ENCODE results near the gene ADGRG1. TPM values are rescaled to one million over a fixed set of nuclear protein-coding genes. Genes with fewer than 3 reads are reported as not detected.

Gene ADGRG1
- total RNA-seq, 1 donor from 2014 or later = 13.9 TPM

DNA sequence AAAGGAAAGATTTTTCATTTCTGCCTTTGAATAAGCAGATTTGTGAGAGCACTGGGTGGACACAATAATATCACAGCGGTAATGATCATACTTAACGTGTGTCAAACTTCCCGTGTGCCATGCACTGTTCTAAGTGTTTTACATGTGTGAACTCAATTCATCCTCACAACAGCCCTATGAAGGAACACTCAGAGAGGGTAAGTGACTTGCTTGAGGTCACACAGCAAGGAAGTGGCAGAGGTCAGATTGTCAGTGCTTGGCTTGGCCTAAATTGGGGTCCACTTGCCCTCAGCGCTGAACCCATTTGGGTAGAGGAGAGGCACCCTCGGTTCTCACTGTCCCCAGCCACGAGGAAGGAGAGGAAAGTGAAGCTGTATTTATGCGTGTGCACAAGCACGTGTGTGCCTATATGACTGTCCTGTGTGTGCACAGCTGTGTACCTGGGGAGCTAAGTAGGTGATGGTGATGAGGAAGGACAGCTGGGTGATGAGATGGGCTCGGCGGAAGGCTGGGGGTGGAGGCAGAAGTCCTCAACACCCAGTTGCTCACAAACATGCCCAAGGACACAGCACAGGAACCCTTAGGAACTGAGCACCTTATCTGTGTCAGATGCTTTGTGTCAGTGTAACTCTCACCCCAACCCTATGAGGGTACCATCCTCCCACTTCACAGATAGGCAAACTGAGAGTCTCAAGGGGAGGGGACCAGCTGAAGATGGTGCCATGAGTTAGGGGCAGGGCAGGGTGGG is 29.9 kb downstream of the ADGRG1 start:
- peaks cover 16% of the 10 kb centered on the region for H3K4me1 ChIP-seq (ENCODE audit: insufficient read depth, low read length)
- no peaks in the 10 kb centered on the region for H3K9me3 ChIP-seq (ENCODE audit: insufficient read depth, low read depth, low read length)
- no peaks in the 10 kb centered on the region for H4K20me1 ChIP-seq (ENCODE audit: insufficient read depth, low read length)
- Mint-ChIP-seq H3K4me1 (ENCODE audit: low read depth, unreplicated experiment) (peaks cover 8% of the 10 kb centered on the region), H3K9me3 (ENCODE audit: unreplicated experiment) (no peaks in the 10 kb centered on the region), H3K4me3 (ENCODE audit: unreplicated experiment) (no peak overlapping the region), H3K36me3 (ENCODE audit: low read depth, unreplicated experiment) (peaks cover 5% of the 10 kb centered on the region), H3K27me3 (ENCODE audit: low read depth, unreplicated experiment) (peaks cover 14% of the 10 kb centered on the region), H3K27ac (ENCODE audit: unreplicated experiment) (no peak overlapping the region)
- no peak for FAIRE-seq
- H3K4me3 ChIP-seq (ENCODE audit: insufficient read depth, low read depth, low read length) = no peak overlapping the region
- no peak overlapping the region for H3K4me2 ChIP-seq (ENCODE audit: low read length)
- H3K79me2 ChIP-seq (ENCODE audit: insufficient read depth, low read length) = no peaks in the 10 kb centered on the region
- no peaks in the 10 kb centered on the region for H3K27me3 ChIP-seq (ENCODE audit: insufficient read depth, low read length)
- no peak for DNase-seq (ENCODE audit: low read depth)
- H2AFZ ChIP-seq (ENCODE audit: low read depth, low read length) = no peak overlapping the region
- no peak overlapping the region for H3K9ac ChIP-seq (ENCODE audit: low read length)
- H3K36me3 ChIP-seq (ENCODE audit: insufficient read depth, low read length) = no peaks in the 10 kb centered on the region
- H3K27ac ChIP-seq (ENCODE audit: low read depth, low read length) = no peak overlapping the region
- TF ChIP-seq EZH2 (IDR thresholded peaks at IDR 0.05; ENCODE audit: insufficient read depth, low read length) = no peak
- TF ChIP-seq, protein P1, sequence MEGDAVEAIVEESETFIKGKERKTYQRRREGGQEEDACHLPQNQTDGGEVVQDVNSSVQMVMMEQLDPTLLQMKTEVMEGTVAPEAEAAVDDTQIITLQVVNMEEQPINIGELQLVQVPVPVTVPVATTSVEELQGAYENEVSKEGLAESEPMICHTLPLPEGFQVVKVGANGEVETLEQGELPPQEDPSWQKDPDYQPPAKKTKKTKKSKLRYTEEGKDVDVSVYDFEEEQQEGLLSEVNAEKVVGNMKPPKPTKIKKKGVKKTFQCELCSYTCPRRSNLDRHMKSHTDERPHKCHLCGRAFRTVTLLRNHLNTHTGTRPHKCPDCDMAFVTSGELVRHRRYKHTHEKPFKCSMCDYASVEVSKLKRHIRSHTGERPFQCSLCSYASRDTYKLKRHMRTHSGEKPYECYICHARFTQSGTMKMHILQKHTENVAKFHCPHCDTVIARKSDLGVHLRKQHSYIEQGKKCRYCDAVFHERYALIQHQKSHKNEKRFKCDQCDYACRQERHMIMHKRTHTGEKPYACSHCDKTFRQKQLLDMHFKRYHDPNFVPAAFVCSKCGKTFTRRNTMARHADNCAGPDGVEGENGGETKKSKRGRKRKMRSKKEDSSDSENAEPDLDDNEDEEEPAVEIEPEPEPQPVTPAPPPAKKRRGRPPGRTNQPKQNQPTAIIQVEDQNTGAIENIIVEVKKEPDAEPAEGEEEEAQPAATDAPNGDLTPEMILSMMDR (IDR thresholded peaks at IDR 0.05; ENCODE audit: insufficient read depth, low read depth, low read length) = no peak

DNA sequence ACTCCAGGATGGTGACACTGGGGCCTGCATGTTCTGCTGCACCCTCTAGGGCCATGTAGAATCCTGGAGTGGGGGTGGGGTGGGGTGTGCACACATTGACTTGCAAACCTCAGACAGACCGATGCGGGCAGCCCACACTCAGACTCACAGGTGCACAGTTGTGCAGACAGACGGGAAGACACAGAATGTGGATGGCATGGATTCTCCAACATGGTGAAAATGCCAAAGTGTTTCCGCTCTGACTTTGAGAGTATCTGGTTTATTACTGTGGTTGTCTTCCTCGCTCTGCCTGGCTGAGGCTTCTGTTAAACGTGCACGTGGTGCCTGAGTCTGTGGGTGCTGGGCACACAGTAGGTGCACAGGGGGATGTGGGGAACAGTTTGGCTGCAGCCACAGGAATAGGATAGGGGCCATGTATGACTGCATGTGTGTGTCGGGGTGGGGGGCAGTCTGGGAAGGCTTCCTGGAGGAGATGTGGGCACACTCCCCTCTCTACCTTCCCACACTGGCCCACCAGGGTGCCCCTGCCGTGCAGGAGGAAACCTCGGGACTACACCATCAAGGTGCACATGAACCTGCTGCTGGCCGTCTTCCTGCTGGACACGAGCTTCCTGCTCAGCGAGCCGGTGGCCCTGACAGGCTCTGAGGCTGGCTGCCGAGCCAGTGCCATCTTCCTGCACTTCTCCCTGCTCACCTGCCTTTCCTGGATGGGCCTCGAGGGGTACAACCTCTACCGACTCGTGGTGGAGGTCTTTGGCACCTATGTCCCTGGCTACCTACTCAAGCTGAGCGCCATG is 30.6 kb downstream of the ADGRG1 start:
- peaks cover 14% of the 10 kb centered on the region for H3K27me3 Mint-ChIP-seq (ENCODE audit: low read depth, unreplicated experiment)
- no peak overlapping the region for H3K4me2 ChIP-seq (ENCODE audit: low read length)
- no peak for DNase-seq (ENCODE audit: low read depth)
- H3K36me3 ChIP-seq (ENCODE audit: insufficient read depth, low read length) = no peaks in the 10 kb centered on the region
- TF ChIP-seq EZH2 (IDR thresholded peaks at IDR 0.05; ENCODE audit: insufficient read depth, low read length) = no peak
- TF ChIP-seq, protein P1 (IDR thresholded peaks at IDR 0.05; ENCODE audit: insufficient read depth, low read depth, low read length) = no peak
- H3K9ac ChIP-seq (ENCODE audit: low read length) = no peak overlapping the region
- H4K20me1 ChIP-seq (ENCODE audit: insufficient read depth, low read length) = no peaks in the 10 kb centered on the region
- H3K4me3 ChIP-seq (ENCODE audit: insufficient read depth, low read depth, low read length) = no peak overlapping the region
- H3K36me3 Mint-ChIP-seq (ENCODE audit: low read depth, unreplicated experiment) = peaks cover 5% of the 10 kb centered on the region
- peaks cover 9% of the 10 kb centered on the region for H3K4me1 ChIP-seq (ENCODE audit: insufficient read depth, low read length)
- no peaks in the 10 kb centered on the region for H3K79me2 ChIP-seq (ENCODE audit: insufficient read depth, low read length)
- H3K27ac ChIP-seq (ENCODE audit: low read depth, low read length) = no peak overlapping the region
- H3K9me3 Mint-ChIP-seq (ENCODE audit: unreplicated experiment) = no peaks in the 10 kb centered on the region
- no peaks in the 10 kb centered on the region for H3K27me3 ChIP-seq (ENCODE audit: insufficient read depth, low read length)
- no peak for FAIRE-seq
- H3K9me3 ChIP-seq (ENCODE audit: insufficient read depth, low read depth, low read length) = no peaks in the 10 kb centered on the region
- H2AFZ ChIP-seq (ENCODE audit: low read depth, low read length) = no peak overlapping the region
- no peak overlapping the region for H3K27ac Mint-ChIP-seq (ENCODE audit: unreplicated experiment)
- H3K4me1 Mint-ChIP-seq (ENCODE audit: low read depth, unreplicated experiment) = peaks cover 4% of the 10 kb centered on the region
- H3K4me3 Mint-ChIP-seq (ENCODE audit: unreplicated experiment) = no peak overlapping the region
